Memory B cell (primary cell): ENCODE measurements around the gene ZFPM1.

Source experiments
- ATAC-seq: fragments of 150-1000 bp; cut with Tn5 transposase; 2 replicates; pipeline ENCODE4 v1.10.0; 2021; ENCODE audit warnings: low read depth, mild to moderate bottlenecking, moderate library complexity
- DNase-seq, 2 donors: peaks; one replicate each; pipeline ENCODE4 v3.0.0; 2022; ENCODE audit warnings: low spot score in 2 of 2
- H3K27ac Mint-ChIP-seq: one replicate; pipeline ENCODE4 v1.8.0; 2022; ENCODE audit warnings: mild to moderate bottlenecking, moderate library complexity, mixed read lengths
- H3K27me3 Mint-ChIP-seq: one replicate; pipeline ENCODE4 v1.8.0; 2022; ENCODE audit warnings: mixed read lengths
- H3K36me3 Mint-ChIP-seq: one replicate; pipeline ENCODE4 v1.8.0; 2022; ENCODE audit warnings: mild to moderate bottlenecking, mixed read lengths
- H3K4me1 Mint-ChIP-seq: one replicate; pipeline ENCODE4 v1.8.0; 2022; ENCODE audit warnings: mixed read lengths
- H3K4me3 Mint-ChIP-seq: one replicate; pipeline ENCODE4 v1.8.0; 2022; ENCODE audit warnings: mild to moderate bottlenecking, moderate library complexity, mixed read lengths
- H3K9me3 Mint-ChIP-seq: one replicate; pipeline ENCODE4 v1.8.0; 2022; ENCODE audit warnings: mixed read lengths

ZFPM1 gene

GRCh38 chr16:88530051-88530857, 77.2 kb downstream of the ZFPM1 start:
- peaks cover 6% of the 10 kb centered on the region for H3K4me1 Mint-ChIP-seq
- no peak overlapping the region for H3K27ac Mint-ChIP-seq
- no peaks in the 10 kb centered on the region for H3K36me3 Mint-ChIP-seq
- no peaks in the 10 kb centered on the region for H3K27me3 Mint-ChIP-seq
- no peaks in the 10 kb centered on the region for H3K9me3 Mint-ChIP-seq
- no peak overlapping the region for H3K4me3 Mint-ChIP-seq
- DNase-seq (no peak), ATAC-seq (no peak)

GRCh38 chr16:88530858-88531203, 77.8 kb downstream of the ZFPM1 start:
- DNase-seq (no peak), ATAC-seq (no peak)
- no peak overlapping the region for H3K27ac Mint-ChIP-seq
- H3K36me3 Mint-ChIP-seq: no peaks in the 10 kb centered on the region
- H3K9me3 Mint-ChIP-seq: no peaks in the 10 kb centered on the region
- no peak overlapping the region for H3K4me3 Mint-ChIP-seq
- H3K4me1 Mint-ChIP-seq: peaks cover 8% of the 10 kb centered on the region
- H3K27me3 Mint-ChIP-seq: no peaks in the 10 kb centered on the region

GRCh38 chr16:88531346-88531745, 78.3 kb downstream of the ZFPM1 start:
- Mint-ChIP-seq H3K36me3 (no peaks in the 10 kb centered on the region), H3K27ac (no peak overlapping the region), H3K4me3 (no peak overlapping the region), H3K4me1 (peaks cover 9% of the 10 kb centered on the region), H3K27me3 (no peaks in the 10 kb centered on the region), H3K9me3 (no peaks in the 10 kb centered on the region)
- ATAC-seq (no peak), DNase-seq (no peak)

GRCh38 chr16:88531931-88532433, 78.9 kb downstream of the ZFPM1 start:
- ATAC-seq (no peak), DNase-seq (no peak)
- H3K36me3 Mint-ChIP-seq: no peaks in the 10 kb centered on the region
- H3K9me3 Mint-ChIP-seq: no peaks in the 10 kb centered on the region
- H3K4me1 Mint-ChIP-seq: peaks cover 9% of the 10 kb centered on the region
- H3K27me3 Mint-ChIP-seq: no peaks in the 10 kb centered on the region
- no peak overlapping the region for H3K27ac Mint-ChIP-seq
- no peak overlapping the region for H3K4me3 Mint-ChIP-seq

- Mint-ChIP-seq H3K36me3 (no peaks in the 10 kb centered on the region), H3K27me3 (no peaks in the 10 kb centered on the region), H3K4me1 (peaks cover 9% of the 10 kb centered on the region), H3K4me3 (peak overlapping the region; percentile 37), H3K9me3 (no peaks in the 10 kb centered on the region), H3K27ac (no peak overlapping the region)
- DNase-seq: no peak
- ATAC-seq: no peak
Measured at GRCh38 chr16:88532434-88533241, 79.6 kb downstream of the ZFPM1 start.

- peaks cover 12% of the 10 kb centered on the region for H3K4me1 Mint-ChIP-seq
Measured at GRCh38 chr16:88533381-88533917, 80.4 kb downstream of the ZFPM1 start.

GRCh38 chr16:88533932-88534637, 81.0 kb downstream of the ZFPM1 start:
- DNase-seq (peak; percentile 76 to 77), ATAC-seq (peak; percentile 88)
- H3K27me3 Mint-ChIP-seq: no peaks in the 10 kb centered on the region
- no peaks in the 10 kb centered on the region for H3K9me3 Mint-ChIP-seq
- peaks cover 14% of the 10 kb centered on the region for H3K4me1 Mint-ChIP-seq
- no peaks in the 10 kb centered on the region for H3K36me3 Mint-ChIP-seq
- H3K27ac Mint-ChIP-seq: no peak overlapping the region
- peak overlapping the region; percentile 47 for H3K4me3 Mint-ChIP-seq

More at GRCh38 chr16:88533381-88533917, 80.4 kb downstream of the ZFPM1 start:
- no peak overlapping the region for H3K4me3 Mint-ChIP-seq
- DNase-seq (no peak), ATAC-seq (no peak)
- H3K27me3 Mint-ChIP-seq: no peaks in the 10 kb centered on the region
- no peaks in the 10 kb centered on the region for H3K9me3 Mint-ChIP-seq
- no peaks in the 10 kb centered on the region for H3K36me3 Mint-ChIP-seq
- no peak overlapping the region for H3K27ac Mint-ChIP-seq

- H3K4me1 Mint-ChIP-seq: peaks cover 14% of the 10 kb centered on the region
- H3K27ac Mint-ChIP-seq: no peak overlapping the region
- ATAC-seq (peak; percentile 49), DNase-seq (peak; percentile 31 to 47)
- H3K9me3 Mint-ChIP-seq: no peaks in the 10 kb centered on the region
- no peaks in the 10 kb centered on the region for H3K36me3 Mint-ChIP-seq
- no peaks in the 10 kb centered on the region for H3K27me3 Mint-ChIP-seq
- peak overlapping the region; percentile 89 for H3K4me3 Mint-ChIP-seq
Measured at GRCh38 chr16:88534638-88535190, 81.6 kb downstream of the ZFPM1 start.

- DNase-seq (no peak), ATAC-seq (no peak)
- peaks cover 14% of the 10 kb centered on the region for H3K4me1 Mint-ChIP-seq
- no peaks in the 10 kb centered on the region for H3K27me3 Mint-ChIP-seq
- peak overlapping the region; percentile 89 for H3K4me3 Mint-ChIP-seq
- peak overlapping the region; percentile 60 for H3K27ac Mint-ChIP-seq
- H3K9me3 Mint-ChIP-seq: no peaks in the 10 kb centered on the region
- no peaks in the 10 kb centered on the region for H3K36me3 Mint-ChIP-seq
Measured at GRCh38 chr16:88535191-88535856, 82.2 kb downstream of the ZFPM1 start.

- peaks cover 14% of the 10 kb centered on the region for H3K4me1 Mint-ChIP-seq
- H3K9me3 Mint-ChIP-seq: no peaks in the 10 kb centered on the region
- H3K4me3 Mint-ChIP-seq: peak overlapping the region; percentile 89
- H3K36me3 Mint-ChIP-seq: no peaks in the 10 kb centered on the region
- ATAC-seq (no peak), DNase-seq (no peak)
- H3K27ac Mint-ChIP-seq: no peak overlapping the region
- H3K27me3 Mint-ChIP-seq: no peaks in the 10 kb centered on the region
Measured at GRCh38 chr16:88535857-88536222, 82.8 kb downstream of the ZFPM1 start.

GRCh38 chr16:88536510-88536909, 83.4 kb downstream of the ZFPM1 start:
- H3K4me3 Mint-ChIP-seq: peak overlapping the region; percentile 29
- no peaks in the 10 kb centered on the region for H3K36me3 Mint-ChIP-seq
- DNase-seq (no peak), ATAC-seq (no peak)
- no peak overlapping the region for H3K27ac Mint-ChIP-seq
- H3K27me3 Mint-ChIP-seq: no peaks in the 10 kb centered on the region
- no peaks in the 10 kb centered on the region for H3K9me3 Mint-ChIP-seq
- H3K4me1 Mint-ChIP-seq: peaks cover 13% of the 10 kb centered on the region

- no peaks in the 10 kb centered on the region for H3K36me3 Mint-ChIP-seq
- ATAC-seq (no peak), DNase-seq (no peak)
- H3K4me1 Mint-ChIP-seq: peaks cover 12% of the 10 kb centered on the region
- H3K27me3 Mint-ChIP-seq: peaks cover 2% of the 10 kb centered on the region
- no peak overlapping the region for H3K4me3 Mint-ChIP-seq
- no peaks in the 10 kb centered on the region for H3K9me3 Mint-ChIP-seq
- no peak overlapping the region for H3K27ac Mint-ChIP-seq
Measured at GRCh38 chr16:88536971-88537751, 84.1 kb downstream of the ZFPM1 start.
